ENCODE measurements around the gene SLC6A6. TPM values are rescaled to one million over a fixed set of nuclear protein-coding genes. Genes with fewer than 3 reads are reported as not detected.

The SLC6A6 gene
- total and polyA plus RNA-seq, 10 of the 15 experiments (the other 5 are each of a cell fraction or from before 2014, with no cell fraction given) = 5.6 to 47.0 (median 20.2) TPM

DNA sequence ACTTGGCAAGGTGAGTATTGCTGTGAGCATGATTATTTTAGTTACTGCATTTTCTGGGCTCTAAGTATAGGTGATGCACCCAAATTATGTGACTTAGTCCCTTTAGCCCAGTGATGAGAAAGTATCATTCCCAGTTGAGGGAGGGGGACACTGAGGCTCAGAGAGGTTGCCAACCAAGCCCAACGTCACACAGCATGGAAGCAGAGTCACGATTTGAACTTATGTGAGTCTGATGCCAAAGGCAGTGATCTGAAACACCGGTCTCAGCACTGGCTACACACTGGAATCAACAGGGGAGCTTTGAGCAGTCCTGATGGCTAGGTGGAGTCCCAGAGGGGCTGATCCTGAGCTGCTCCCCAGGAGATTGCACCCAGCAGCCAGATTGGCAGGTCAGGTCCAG is 39.5 kb upstream of the SLC6A6 start (continued):
- TF ChIP-seq USF1 (IDR thresholded peaks at IDR 0.05; ENCODE audit: borderline replicate concordance, extremely low read length, insufficient read depth, low read depth, low read length) (no peak), EED (IDR thresholded peaks at IDR 0.05; ENCODE audit: low read depth) (no peak), BHLHE40 (IDR thresholded peaks at IDR 0.05; ENCODE audit: borderline replicate concordance in 1 of 2, low read depth in 2 of 2, low read length in 1 of 2) (no peak), NFYB (IDR thresholded peaks at IDR 0.05; ENCODE audit: insufficient read depth, low read depth, low read length) (no peak), MYC (IDR thresholded peaks at IDR 0.05; ENCODE audit: insufficient read depth, insufficient read length, insufficient replicate concordance, low read length, severe bottlenecking) (no peak)

- ChIA-PET CTCF (interaction anchor here (0.5 to 0.7 kb wide), 2 partner anchors 54 to 105 kb away, joined by 3 to 5 read pairs; no protein-coding TSS in a partner anchor), RAD21 (ENCODE audit: unreplicated experiment) (no interaction called here)
- TF ChIP-seq ZBTB11 (CRISPR knock-in tag; IDR thresholded peaks at IDR 0.05) (no peak), MXI1 (IDR thresholded peaks at IDR 0.05; ENCODE audit: low read depth, low read length) (no peak), CREB1 (IDR thresholded peaks at IDR 0.05; ENCODE audit: low read depth) (no peak), HDAC2 (IDR thresholded peaks at IDR 0.05) (no peak), YY1 (IDR thresholded peaks at IDR 0.05; ENCODE audit: low read depth, low read length) (no peak), CHD2 (IDR thresholded peaks at IDR 0.05; ENCODE audit: borderline replicate concordance, low read depth, low read length) (no peak)
- TF ChIP-seq, protein P1, sequence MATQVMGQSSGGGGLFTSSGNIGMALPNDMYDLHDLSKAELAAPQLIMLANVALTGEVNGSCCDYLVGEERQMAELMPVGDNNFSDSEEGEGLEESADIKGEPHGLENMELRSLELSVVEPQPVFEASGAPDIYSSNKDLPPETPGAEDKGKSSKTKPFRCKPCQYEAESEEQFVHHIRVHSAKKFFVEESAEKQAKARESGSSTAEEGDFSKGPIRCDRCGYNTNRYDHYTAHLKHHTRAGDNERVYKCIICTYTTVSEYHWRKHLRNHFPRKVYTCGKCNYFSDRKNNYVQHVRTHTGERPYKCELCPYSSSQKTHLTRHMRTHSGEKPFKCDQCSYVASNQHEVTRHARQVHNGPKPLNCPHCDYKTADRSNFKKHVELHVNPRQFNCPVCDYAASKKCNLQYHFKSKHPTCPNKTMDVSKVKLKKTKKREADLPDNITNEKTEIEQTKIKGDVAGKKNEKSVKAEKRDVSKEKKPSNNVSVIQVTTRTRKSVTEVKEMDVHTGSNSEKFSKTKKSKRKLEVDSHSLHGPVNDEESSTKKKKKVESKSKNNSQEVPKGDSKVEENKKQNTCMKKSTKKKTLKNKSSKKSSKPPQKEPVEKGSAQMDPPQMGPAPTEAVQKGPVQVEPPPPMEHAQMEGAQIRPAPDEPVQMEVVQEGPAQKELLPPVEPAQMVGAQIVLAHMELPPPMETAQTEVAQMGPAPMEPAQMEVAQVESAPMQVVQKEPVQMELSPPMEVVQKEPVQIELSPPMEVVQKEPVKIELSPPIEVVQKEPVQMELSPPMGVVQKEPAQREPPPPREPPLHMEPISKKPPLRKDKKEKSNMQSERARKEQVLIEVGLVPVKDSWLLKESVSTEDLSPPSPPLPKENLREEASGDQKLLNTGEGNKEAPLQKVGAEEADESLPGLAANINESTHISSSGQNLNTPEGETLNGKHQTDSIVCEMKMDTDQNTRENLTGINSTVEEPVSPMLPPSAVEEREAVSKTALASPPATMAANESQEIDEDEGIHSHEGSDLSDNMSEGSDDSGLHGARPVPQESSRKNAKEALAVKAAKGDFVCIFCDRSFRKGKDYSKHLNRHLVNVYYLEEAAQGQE (IDR thresholded peaks at IDR 0.05; ENCODE audit: low read depth, low read length) = no peak
These were observed 39.0 kb upstream of the SLC6A6 start for GRCh38 chr3:14363379-14363778.

More at GRCh38 chr3:14363379-14363778, 39.0 kb upstream of the SLC6A6 start:
- H3K4me1 ChIP-seq (ENCODE audit: control insufficient read depth, insufficient read depth, low read length) = no peaks in the 10 kb centered on the region
- no peak overlapping the region for H3K27ac ChIP-seq (ENCODE audit: control insufficient read depth, insufficient read depth)
- H3K4me2 ChIP-seq (ENCODE audit: control insufficient read depth, insufficient read depth) = no peak overlapping the region
- no peak overlapping the region for H3K4me3 ChIP-seq
- no peak overlapping the region for H3K9ac ChIP-seq (ENCODE audit: control insufficient read depth, insufficient read depth, low read length)
- H2AFZ ChIP-seq (ENCODE audit: control insufficient read depth, low read depth, low read length) = no peak overlapping the region
- ChIA-PET POLR2A (no interaction called here), SMC1A (ENCODE audit: uncharacterized antibody, unreplicated experiment) (interaction anchor here (1.1 kb wide), 1 partner anchor 63 kb away, joined by 3 read pairs; no protein-coding TSS in a partner anchor)
- BruUV-seq (replicated peaks) = no TSS peak
- intact Hi-C loops (cut with micrococcal nuclease; ENCODE audit: unreplicated experiment) = no loop called here
- no peaks in the 10 kb centered on the region for H3K36me3 ChIP-seq (ENCODE audit: control insufficient read depth in 2 of 2, insufficient read depth in 2 of 2, low read length in 1 of 2)
- peaks cover 0 to 5% of the 10 kb centered on the region in 2 experiments; a peak in 3 of 4 replicates for H3K27me3 ChIP-seq (replicated peaks in 1 of 2; ENCODE audit: control insufficient read depth in 2 of 2, insufficient read depth in 2 of 2, low read length in 1 of 2)
- ATAC-seq (no peak), DNase-seq (ENCODE audit: low read depth, low spot score) (no peak), FAIRE-seq (no peak)
- in situ Hi-C loops (cut with MboI) = no loop called here
- 16% methylated on average over 3 of the region's 3 CpGs for WGBS (ENCODE audit: insufficient coverage, insufficient replicate concordance, low lambda C conversion rate, missing lambda C conversion rate)
- no peaks in the 10 kb centered on the region for H3K79me2 ChIP-seq (ENCODE audit: control insufficient read depth, insufficient read depth, low read length)
- no peaks in the 10 kb centered on the region for H3K9me3 ChIP-seq (replicated peaks; ENCODE audit: control insufficient read depth, insufficient read depth, low read length)
- no peaks in the 10 kb centered on the region for H4K20me1 ChIP-seq (ENCODE audit: control insufficient read depth, insufficient read depth)

Measured in GM12878 (cell line).